AG04450 (cell line): Measurements from ENCODE around the gene SLC12A7. TPM values are rescaled to one million over a fixed set of nuclear protein-coding genes. Genes with fewer than 3 reads are reported as not detected.

Experiments used
- CTCF ChIA-PET: fragments of 300-600, 350-600 bp; formaldehyde crosslinking; extraction: SDS; loops from one replicate; lab custom pipeline; 2022; ENCODE audit warnings: antibody characterized with exemption, inconsistent platforms; lab: Charles Lee
- POLR2A ChIA-PET: fragments of 350-600 bp; formaldehyde crosslinking; extraction: SDS; loops from one replicate; lab custom pipeline; 2021; ENCODE audit warnings: antibody characterized with exemption, inconsistent platforms; lab: Yijun Ruan, JAX
- DNase-seq: peaks from one replicate; pipeline ENCODE4 v3.0.0-alpha.2; 2011; ENCODE audit warnings: low read depth, low spot score
- H3K27ac ChIP-seq: one replicate; pipeline ENCODE4 v1.5.1; 2012; ENCODE audit warnings: low read depth, low read length, control low read depth
- H3K27me3 ChIP-seq: one replicate; pipeline ENCODE4 v1.6.0; 2012; ENCODE audit warnings: low read length; ENCODE audit not compliant: control insufficient read depth, insufficient read depth
- H3K4me3 ChIP-seq: 2 replicates; pipeline ENCODE4 v1.5.1; 2011; ENCODE audit warnings: mild to moderate bottlenecking, low read depth, low read length, control low read depth
- H3K9me3 ChIP-seq: 2 replicates; pipeline ENCODE4 v1.5.1; 2012; ENCODE audit warnings: low read length; ENCODE audit not compliant: control insufficient read depth, insufficient read depth
- polyA plus RNA-seq: library from polyadenylated mRNA; depleted of rRNA; stranded (reverse); fragments of >200 nt; gene quantifications from 2 replicates; pipeline ENCODE4 v1.2.3, GENCODE V29; 2011
- TF ChIP-seq, protein P1 (sequence below): IDR thresholded peaks from 2 replicates; pipeline ENCODE4 v1.5.1; 2011; ENCODE audit warnings: low read depth, low read length, control low read depth, inconsistent platforms

SLC12A7 gene
- polyA plus RNA-seq, 1 experiment, result 0.56 TPM

DNA sequence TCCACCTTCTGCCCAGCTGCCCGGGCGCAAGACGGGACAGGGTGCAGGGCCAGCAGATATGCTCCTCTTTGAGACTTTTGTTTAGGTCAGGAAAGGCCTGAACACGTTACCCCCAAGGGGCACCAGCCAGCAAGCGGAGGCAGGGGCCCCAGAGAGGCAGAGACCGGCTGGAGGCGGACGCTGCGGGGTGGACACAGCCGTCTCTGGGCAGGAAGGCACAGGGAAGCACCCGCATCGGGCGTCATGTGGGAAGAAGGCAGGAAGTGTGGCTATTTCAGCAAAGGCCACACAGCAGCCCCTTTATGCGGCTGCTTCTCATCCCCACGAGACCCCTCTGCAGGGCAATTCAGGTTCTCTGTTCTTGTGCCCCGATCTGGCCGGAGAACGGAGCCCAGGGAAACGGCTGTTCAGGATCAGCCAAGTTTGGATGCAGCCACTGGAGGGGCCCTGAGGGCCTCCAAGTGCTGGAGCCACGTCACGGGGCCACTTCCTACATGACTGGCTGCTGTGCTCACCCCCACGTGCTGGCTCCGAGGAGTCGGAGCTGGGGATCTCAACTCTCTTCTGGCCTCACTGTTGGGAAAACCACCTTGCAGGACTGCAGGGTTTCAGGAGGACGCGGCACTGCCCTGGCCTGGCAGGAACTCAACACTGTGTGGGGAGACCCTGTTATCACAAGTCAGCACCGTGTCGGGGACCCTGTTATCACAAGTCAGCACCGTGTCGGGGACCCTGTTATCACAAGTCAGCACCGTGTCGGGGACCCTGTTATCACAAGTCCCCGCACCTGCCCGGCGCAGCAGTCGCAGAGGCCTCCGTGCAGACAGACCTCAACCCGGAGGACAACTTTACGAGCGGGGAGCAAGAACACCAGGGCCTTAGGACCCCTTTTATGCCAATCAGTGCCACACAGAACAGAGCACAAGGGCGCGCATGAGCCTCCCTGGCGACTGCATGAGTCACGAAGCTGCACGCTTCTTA lies 44.4 kb downstream of the SLC12A7 start:
- H3K27me3 ChIP-seq, result no peaks in the 10 kb centered on the region
- H3K9me3 ChIP-seq, result peaks cover 45% of the 10 kb centered on the region
- TF ChIP-seq, protein P1, sequence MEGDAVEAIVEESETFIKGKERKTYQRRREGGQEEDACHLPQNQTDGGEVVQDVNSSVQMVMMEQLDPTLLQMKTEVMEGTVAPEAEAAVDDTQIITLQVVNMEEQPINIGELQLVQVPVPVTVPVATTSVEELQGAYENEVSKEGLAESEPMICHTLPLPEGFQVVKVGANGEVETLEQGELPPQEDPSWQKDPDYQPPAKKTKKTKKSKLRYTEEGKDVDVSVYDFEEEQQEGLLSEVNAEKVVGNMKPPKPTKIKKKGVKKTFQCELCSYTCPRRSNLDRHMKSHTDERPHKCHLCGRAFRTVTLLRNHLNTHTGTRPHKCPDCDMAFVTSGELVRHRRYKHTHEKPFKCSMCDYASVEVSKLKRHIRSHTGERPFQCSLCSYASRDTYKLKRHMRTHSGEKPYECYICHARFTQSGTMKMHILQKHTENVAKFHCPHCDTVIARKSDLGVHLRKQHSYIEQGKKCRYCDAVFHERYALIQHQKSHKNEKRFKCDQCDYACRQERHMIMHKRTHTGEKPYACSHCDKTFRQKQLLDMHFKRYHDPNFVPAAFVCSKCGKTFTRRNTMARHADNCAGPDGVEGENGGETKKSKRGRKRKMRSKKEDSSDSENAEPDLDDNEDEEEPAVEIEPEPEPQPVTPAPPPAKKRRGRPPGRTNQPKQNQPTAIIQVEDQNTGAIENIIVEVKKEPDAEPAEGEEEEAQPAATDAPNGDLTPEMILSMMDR, result no peak
- ChIA-PET POLR2A (no interaction called here), CTCF (no interaction called here)
- H3K4me3 ChIP-seq, result no peak overlapping the region
- no peak overlapping the region for H3K27ac ChIP-seq
- DNase-seq, result no peak

DNA sequence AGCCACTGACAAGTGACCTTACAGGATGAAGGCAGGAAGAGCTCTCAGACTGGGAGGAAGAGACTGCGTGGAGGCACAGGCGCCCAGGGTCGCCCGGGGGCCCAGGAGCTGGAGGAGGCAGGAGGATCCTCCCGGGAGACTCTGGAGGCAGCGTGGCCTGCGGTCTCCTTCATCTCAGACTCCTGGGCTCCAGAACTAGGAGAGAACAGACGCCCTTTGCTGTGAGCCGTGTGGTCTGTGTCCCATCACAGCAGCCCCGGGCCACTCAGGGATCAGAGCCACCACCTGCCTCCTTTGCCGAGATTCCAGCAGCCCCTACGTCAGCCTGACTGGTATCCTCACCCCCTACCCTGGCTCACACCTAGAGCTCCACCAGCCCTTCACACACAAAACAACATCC lies 45.2 kb downstream of the SLC12A7 start:
- no peak overlapping the region for H3K27ac ChIP-seq
- POLR2A ChIA-PET, result no interaction called here
- H3K9me3 ChIP-seq, result peaks cover 53% of the 10 kb centered on the region
- no peak overlapping the region for H3K4me3 ChIP-seq
- no peak for DNase-seq
- TF ChIP-seq, protein P1, result no peak
- H3K27me3 ChIP-seq, result no peaks in the 10 kb centered on the region
- CTCF ChIA-PET, result no interaction called here

DNA sequence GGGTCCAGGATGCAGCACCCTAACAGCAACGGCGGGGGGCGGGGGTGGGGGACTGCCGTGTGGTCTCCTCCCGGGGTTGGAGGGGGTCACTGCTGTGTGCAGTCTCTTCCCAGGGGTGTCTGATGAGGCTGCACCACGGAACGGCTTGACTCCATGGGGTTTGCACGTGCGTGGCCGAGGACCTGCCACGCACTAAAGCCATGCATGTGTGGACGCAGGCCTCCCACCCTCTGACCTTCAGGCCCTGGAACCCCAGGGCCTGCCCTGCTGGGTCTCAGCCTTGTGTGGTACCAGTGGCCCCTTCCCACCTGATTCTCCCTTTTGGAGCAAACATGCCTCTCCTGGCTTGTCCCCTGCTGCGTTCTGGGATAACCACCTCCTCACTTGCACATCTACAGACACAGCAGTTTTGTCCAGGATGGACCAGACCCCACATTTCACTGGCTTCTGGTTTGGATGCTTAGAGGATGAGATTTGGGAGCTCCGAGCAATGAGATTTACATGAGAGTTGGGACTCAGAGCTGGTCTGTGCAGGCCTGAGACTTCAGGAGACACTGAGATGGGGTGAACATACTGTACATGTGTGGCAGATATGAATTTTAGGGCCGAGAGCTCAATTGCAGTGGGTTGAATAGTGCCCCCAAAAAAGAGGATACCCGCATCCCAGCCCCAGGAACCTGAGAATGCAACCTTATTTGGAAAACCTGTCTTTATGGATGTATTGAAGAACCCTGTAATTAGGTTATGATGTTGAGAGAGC lies 45.8 kb downstream of the SLC12A7 start:
- CTCF ChIA-PET, result no interaction called here
- no peaks in the 10 kb centered on the region for H3K27me3 ChIP-seq
- no peak overlapping the region for H3K27ac ChIP-seq
- H3K9me3 ChIP-seq, result peaks cover 56% of the 10 kb centered on the region
- TF ChIP-seq, protein P1, result no peak
- no peak for DNase-seq
- H3K4me3 ChIP-seq, result no peak overlapping the region
- POLR2A ChIA-PET, result no interaction called here

DNA sequence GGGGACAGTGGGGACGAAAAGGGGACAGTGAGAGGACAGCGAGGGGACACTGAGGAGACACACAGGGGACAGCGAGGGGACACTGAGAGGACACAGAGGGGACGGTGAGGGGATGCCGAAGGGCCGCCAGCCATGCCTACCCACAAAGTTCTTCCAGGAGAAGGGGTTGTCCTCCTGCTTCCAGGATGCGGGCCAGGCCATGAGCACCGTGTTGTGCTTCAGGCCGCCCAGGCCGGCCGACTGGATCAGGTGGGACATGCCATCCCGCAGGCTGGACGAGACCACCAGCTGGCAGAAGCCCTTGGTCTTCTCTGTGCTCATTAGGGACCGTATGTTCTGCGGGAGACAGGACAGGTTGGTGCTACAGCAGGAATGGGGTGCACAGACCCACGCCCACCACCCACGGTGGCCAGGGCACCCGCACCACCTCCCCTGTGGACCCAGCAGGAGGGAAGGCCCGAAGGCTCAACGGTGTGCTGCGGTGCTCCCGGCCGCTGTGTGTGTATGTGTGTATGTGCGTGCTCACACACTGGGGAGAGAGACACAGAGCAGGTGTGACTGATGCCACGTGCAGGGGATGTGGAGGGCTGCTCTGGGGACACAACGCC lies 46.6 kb downstream of the SLC12A7 start:
- TF ChIP-seq, protein P1, result no peak
- no peak overlapping the region for H3K4me3 ChIP-seq
- ChIA-PET POLR2A (no interaction called here), CTCF (no interaction called here)
- H3K27ac ChIP-seq, result no peak overlapping the region
- H3K27me3 ChIP-seq, result no peaks in the 10 kb centered on the region
- no peak for DNase-seq
- H3K9me3 ChIP-seq, result peaks cover 62% of the 10 kb centered on the region
